GM20000 (cell line): ENCODE results near the gene FARP2.
A peak's percentile ranks its signal among the peaks of the same experiment; 100 is the strongest.
"Not testable (repeated sequence)": the region's sequence is repeated elsewhere in the genome, so short reads cannot be mapped to it uniquely, and the experiment has no call there.

Experiments
- DNase-seq: peaks from one replicate; pipeline ENCODE4 v3.0.0; 2012; ENCODE audit warnings: low spot score
- CTCF ChIP-seq: IDR thresholded peaks from 2 replicates; pipeline ENCODE4 v1.5.1; 2012; ENCODE audit warnings: mild to moderate bottlenecking, control low read depth; ENCODE audit errors: extremely low read depth, missing control alignments

FARP2 gene

GRCh38 chr2:241443486-241444223 lies 87.6 kb downstream of the FARP2 start:
- DNase-seq, result peak; percentile 53
- TF ChIP-seq CTCF, result no peak

GRCh38 chr2:241445426-241445825 lies 89.3 kb downstream of the FARP2 start:
- DNase-seq, result no peak
- no peak for TF ChIP-seq CTCF

GRCh38 chr2:241450092-241450491 lies 94.0 kb downstream of the FARP2 start:
- not testable (repeated sequence) for DNase-seq

- no peak for TF ChIP-seq CTCF
These were observed 95.9 kb downstream of the FARP2 start for GRCh38 chr2:241451840-241452506.

GRCh38 chr2:241453919-241454318 lies 97.8 kb downstream of the FARP2 start:
- not testable (repeated sequence) for DNase-seq

More at GRCh38 chr2:241451840-241452506, 95.9 kb downstream of the FARP2 start:
- DNase-seq, result no peak

GRCh38 chr2:241454837-241455485 lies 98.9 kb downstream of the FARP2 start:
- no peak for DNase-seq
- TF ChIP-seq CTCF, result no peak

- no peak for TF ChIP-seq CTCF
- no peak for DNase-seq
These were observed 100.5 kb downstream of the FARP2 start for GRCh38 chr2:241456546-241456945.

- DNase-seq, result no peak
- TF ChIP-seq CTCF, result no peak
These were observed 102.6 kb downstream of the FARP2 start for GRCh38 chr2:241458687-241459086.
